ENCODE measurements around the gene STXBP4. TPM values are rescaled to one million over a fixed set of nuclear protein-coding genes. Genes with fewer than 3 reads are reported as not detected.

Gene STXBP4
- total RNA-seq, 1 experiment from 2014 or later, result 16.5 TPM

DNA sequence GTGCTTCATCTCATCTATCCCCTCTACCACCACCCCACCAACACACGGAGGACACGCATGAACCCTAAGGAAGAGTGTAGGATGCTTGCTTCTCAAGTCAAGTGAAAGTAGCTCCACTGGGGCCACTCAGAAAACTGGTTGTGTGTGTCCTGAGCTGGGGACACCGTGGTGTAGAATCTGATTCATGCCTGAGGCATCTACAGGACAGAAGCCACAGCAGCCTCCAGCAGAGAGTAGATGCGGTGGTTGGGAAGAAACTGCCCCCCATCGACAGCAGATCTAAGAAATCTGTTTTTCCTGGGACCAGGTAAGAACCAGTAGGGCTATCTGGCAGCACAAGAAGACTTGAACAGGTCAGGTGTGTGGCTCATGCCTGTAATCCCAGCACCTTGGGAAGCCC is 244.3 kb downstream of the STXBP4 start:
- no peak for DNase-seq
- Histone ChIP-seq H3K9ac (ENCODE audit: extremely low read depth, insufficient read length, low read length) (no peak overlapping the region), H3K23me2 (ENCODE audit: insufficient read length, low read depth, low read length, poor library complexity, severe bottlenecking) (no peaks in the 10 kb centered on the region), H3K79me2 (ENCODE audit: insufficient read depth, low read length) (no peaks in the 10 kb centered on the region), H4K5ac (ENCODE audit: insufficient read length, low read depth, low read length) (no peak overlapping the region), H3K27ac (ENCODE audit: insufficient read length, low read depth, low read length) (no peak overlapping the region), H3K4ac (ENCODE audit: low read depth, low read length) (no peak overlapping the region), H3K27me3 (ENCODE audit: insufficient read depth, low read length) (no peaks in the 10 kb centered on the region), H2AK5ac (ENCODE audit: insufficient read length, low read length) (no peak overlapping the region), H3K56ac (ENCODE audit: insufficient read length, low read depth, low read length) (no peak overlapping the region), H3K79me1 (ENCODE audit: insufficient read depth, low read depth, low read length, poor library complexity, severe bottlenecking) (no peaks in the 10 kb centered on the region), H4K20me1 (ENCODE audit: control insufficient read depth, insufficient read depth, insufficient read length) (no peaks in the 10 kb centered on the region), H4K91ac (ENCODE audit: insufficient read length, low read depth, low read length) (no peak overlapping the region), H3K23ac (ENCODE audit: insufficient read length, low read depth, low read length) (no peak overlapping the region), H2BK120ac (ENCODE audit: low read depth, low read length, poor library complexity, severe bottlenecking) (no peak overlapping the region), H3K18ac (ENCODE audit: insufficient read length, low read depth, low read length) (no peak overlapping the region), H2BK12ac (ENCODE audit: insufficient read length, low read depth, low read length) (no peak overlapping the region), H3K14ac (ENCODE audit: insufficient read depth, low read length) (no peak overlapping the region), H3T11ph (ENCODE audit: low read length) (no peak overlapping the region), H4K8ac (replicated peaks; ENCODE audit: insufficient read length, low read depth, low read length) (no peak overlapping the region), H2AFZ (ENCODE audit: low read length) (no peak overlapping the region), H2BK15ac (ENCODE audit: low read depth, low read length) (no peak overlapping the region; the same call in 1 of the 2 replicates), H2BK20ac (ENCODE audit: low read depth, low read length, poor library complexity, severe bottlenecking) (no peak overlapping the region), H3K4me1 (ENCODE audit: insufficient read depth, low read length) (no peaks in the 10 kb centered on the region), H3K4me2 (ENCODE audit: insufficient read depth, insufficient read length, low read length) (no peak overlapping the region), H2BK5ac (ENCODE audit: insufficient read length, low read length) (no peak overlapping the region), H3K9me3 (ENCODE audit: control insufficient read depth, low read depth, low read length) (no peaks in the 10 kb centered on the region)
- no peaks in the 10 kb centered on the region for H3K4me1 Mint-ChIP-seq
- no peak overlapping the region for H3K4me3 Mint-ChIP-seq
- H3K36me3 Mint-ChIP-seq (ENCODE audit: insufficient read depth in 1 of 3, low read depth in 3 of 3), result peaks cover 0 to 7% (median 2%) of the 10 kb centered on the region in 3 experiments; a peak in 2 of 7 replicates
- H3K27ac Mint-ChIP-seq, result no peak overlapping the region
- TF ChIP-seq, protein P1, sequence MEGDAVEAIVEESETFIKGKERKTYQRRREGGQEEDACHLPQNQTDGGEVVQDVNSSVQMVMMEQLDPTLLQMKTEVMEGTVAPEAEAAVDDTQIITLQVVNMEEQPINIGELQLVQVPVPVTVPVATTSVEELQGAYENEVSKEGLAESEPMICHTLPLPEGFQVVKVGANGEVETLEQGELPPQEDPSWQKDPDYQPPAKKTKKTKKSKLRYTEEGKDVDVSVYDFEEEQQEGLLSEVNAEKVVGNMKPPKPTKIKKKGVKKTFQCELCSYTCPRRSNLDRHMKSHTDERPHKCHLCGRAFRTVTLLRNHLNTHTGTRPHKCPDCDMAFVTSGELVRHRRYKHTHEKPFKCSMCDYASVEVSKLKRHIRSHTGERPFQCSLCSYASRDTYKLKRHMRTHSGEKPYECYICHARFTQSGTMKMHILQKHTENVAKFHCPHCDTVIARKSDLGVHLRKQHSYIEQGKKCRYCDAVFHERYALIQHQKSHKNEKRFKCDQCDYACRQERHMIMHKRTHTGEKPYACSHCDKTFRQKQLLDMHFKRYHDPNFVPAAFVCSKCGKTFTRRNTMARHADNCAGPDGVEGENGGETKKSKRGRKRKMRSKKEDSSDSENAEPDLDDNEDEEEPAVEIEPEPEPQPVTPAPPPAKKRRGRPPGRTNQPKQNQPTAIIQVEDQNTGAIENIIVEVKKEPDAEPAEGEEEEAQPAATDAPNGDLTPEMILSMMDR (conservative IDR thresholded peaks at IDR 0.05), result no peak
- H3K27me3 Mint-ChIP-seq (ENCODE audit: low read depth), result no peaks in the 10 kb centered on the region
- H3K9me3 Mint-ChIP-seq, result peaks cover 0 to 3% of the 10 kb centered on the region in 2 experiments; a peak in 2 of 5 replicates
- WGBS (ENCODE audit: extremely low coverage, insufficient read length, low lambda C conversion rate), result no CpG with 5 or more reads among the region's 5 CpGs

Data from H9 (cell line).